Activated CD4-positive, alpha-beta T cell treated with anti-CD3 and anti-CD28 coated beads for 1 hour (primary cell): ENCODE measurements around the gene CEBPE.

Experiments used
- DNase-seq: peaks from one replicate; pipeline ENCODE4 v3.0.0-alpha.2; 2020

The CEBPE gene

GRCh38 chr14:23142826-23143225 lies 23.8 kb upstream of the CEBPE start:
- no peak for DNase-seq

GRCh38 chr14:23141706-23142444 lies 22.8 kb upstream of the CEBPE start:
- DNase-seq, result no peak

GRCh38 chr14:23140371-23140770 lies 21.3 kb upstream of the CEBPE start:
- no peak for DNase-seq

GRCh38 chr14:23139874-23140273 lies 20.8 kb upstream of the CEBPE start:
- no peak for DNase-seq

- no peak for DNase-seq
Measured at GRCh38 chr14:23137813-23138535, 18.9 kb upstream of the CEBPE start.

- no peak for DNase-seq
Measured at GRCh38 chr14:23137192-23137812, 18.2 kb upstream of the CEBPE start.

GRCh38 chr14:23136566-23137133 lies 17.6 kb upstream of the CEBPE start:
- no peak for DNase-seq

- no peak for DNase-seq
Measured at GRCh38 chr14:23132970-23133369, 13.9 kb upstream of the CEBPE start.

- no peak for DNase-seq
Measured at GRCh38 chr14:23131482-23131881, 12.4 kb upstream of the CEBPE start.

- DNase-seq, result no peak
Measured at GRCh38 chr14:23130871-23131270, 11.8 kb upstream of the CEBPE start.

GRCh38 chr14:23129759-23130316 lies 10.8 kb upstream of the CEBPE start:
- no peak for DNase-seq

- DNase-seq, result no peak
Measured at GRCh38 chr14:23128969-23129758, 10.1 kb upstream of the CEBPE start.

- no peak for DNase-seq
Measured at GRCh38 chr14:23127861-23128260, 8.8 kb upstream of the CEBPE start.

GRCh38 chr14:23126548-23127278 lies 7.7 kb upstream of the CEBPE start:
- DNase-seq, result no peak

GRCh38 chr14:23125933-23126524 lies 7.0 kb upstream of the CEBPE start:
- no peak for DNase-seq

GRCh38 chr14:23125011-23125410 lies 6.0 kb upstream of the CEBPE start:
- no peak for DNase-seq

GRCh38 chr14:23124337-23124954 lies 5.4 kb upstream of the CEBPE start:
- no peak for DNase-seq

GRCh38 chr14:23123419-23123818 lies 4.4 kb upstream of the CEBPE start:
- no peak for DNase-seq

- no peak for DNase-seq
Measured at GRCh38 chr14:23122086-23122485, 3.0 kb upstream of the CEBPE start.

- no peak for DNase-seq
Measured at GRCh38 chr14:23121361-23121771, 2.3 kb upstream of the CEBPE start.
